ENCODE data around the gene XIRP1.
A peak's percentile ranks its signal among the peaks of the same experiment; 100 is the strongest.
"Not testable (repeated sequence)": the region's sequence is repeated elsewhere in the genome, so short reads cannot be mapped to it uniquely, and the experiment has no call there.

Gene XIRP1

DNA sequence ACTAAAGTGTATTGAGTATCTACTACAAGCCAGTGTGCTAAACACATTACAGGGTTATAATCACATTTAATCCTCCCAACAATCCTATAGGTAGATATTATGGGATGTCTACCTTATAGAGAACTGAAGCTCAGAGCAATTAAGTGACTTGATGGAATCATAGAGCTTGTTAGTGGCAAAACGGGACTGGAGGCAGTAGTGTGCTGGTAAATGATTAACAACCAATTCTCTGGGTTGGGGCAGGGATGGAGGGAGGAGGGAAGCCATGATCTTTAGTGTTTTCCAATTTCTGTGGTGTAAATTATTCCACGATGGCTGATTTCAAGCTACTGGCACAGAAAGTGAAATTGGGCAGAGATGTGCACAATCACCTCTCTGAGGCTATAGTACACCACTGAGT, 20.5 kb downstream of the XIRP1 start:
- FAIRE-seq (no peak), DNase-seq (ENCODE audit: extremely low spot score, insufficient read length, low read depth) (no peak)

DNA sequence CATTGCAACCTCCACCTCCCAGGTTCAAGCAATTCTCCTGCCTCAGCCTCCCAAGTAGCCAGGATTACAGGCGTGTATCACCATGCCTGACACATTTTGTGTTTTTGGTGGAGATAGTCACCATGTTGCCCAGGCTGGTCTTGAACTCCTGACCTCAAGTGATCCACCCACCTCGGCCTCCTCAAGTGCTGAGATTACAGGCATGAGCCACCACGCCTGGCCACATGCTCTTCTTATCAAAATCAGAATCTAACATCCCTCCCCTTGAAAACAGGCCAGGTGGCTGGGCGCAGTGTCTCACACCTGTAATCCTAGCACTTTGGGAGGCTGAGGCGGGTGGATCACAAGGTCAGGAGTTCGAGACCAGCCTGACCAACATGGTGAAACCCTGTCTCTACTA, 21.5 kb downstream of the XIRP1 start:
- DNase-seq (ENCODE audit: extremely low spot score, insufficient read length, low read depth); FAIRE-seq: not testable (repeated sequence)

DNA sequence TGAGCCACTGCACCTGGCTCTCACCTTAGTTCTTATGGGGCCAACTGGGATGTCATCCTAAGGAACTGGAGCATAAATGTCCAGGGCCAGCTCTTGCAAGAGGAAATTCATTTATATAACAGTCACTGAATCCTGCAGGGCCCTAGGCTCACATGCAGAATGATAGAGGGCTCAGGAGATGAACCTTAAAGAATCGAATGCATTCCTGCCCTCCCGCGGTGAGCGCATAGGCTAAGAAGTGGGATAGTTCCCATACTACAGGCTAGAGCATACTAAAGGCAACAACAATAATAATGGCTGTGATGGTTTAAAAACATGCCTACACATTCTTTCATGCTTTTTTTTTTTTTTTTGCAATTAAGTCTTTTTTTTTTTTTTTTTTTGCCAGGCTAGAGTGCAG, 21.9 kb downstream of the XIRP1 start:
- DNase-seq (ENCODE audit: extremely low spot score, insufficient read length, low read depth) (no peak), FAIRE-seq (no peak)

DNA sequence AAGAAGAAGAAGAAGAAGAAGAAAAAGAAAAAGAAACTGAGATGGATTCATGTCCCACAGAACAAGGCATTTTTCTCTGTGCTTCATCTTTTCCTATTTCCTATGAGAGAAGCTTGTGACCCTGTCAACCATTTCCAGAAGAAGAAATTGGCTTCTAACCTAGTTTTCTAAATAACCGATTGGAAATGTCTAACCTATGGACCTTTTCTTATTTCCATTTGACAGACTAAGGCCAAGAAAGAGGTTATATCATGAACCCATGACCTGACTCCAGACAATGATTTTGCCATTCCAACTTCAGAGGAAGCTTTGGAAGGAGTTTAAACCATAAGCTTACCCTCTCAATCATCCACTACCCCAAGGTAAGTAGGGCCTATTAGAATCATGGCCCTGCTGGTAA, 22.7 kb downstream of the XIRP1 start:
- no peak for DNase-seq (ENCODE audit: extremely low spot score, insufficient read length, low read depth)
- no peak for FAIRE-seq

DNA sequence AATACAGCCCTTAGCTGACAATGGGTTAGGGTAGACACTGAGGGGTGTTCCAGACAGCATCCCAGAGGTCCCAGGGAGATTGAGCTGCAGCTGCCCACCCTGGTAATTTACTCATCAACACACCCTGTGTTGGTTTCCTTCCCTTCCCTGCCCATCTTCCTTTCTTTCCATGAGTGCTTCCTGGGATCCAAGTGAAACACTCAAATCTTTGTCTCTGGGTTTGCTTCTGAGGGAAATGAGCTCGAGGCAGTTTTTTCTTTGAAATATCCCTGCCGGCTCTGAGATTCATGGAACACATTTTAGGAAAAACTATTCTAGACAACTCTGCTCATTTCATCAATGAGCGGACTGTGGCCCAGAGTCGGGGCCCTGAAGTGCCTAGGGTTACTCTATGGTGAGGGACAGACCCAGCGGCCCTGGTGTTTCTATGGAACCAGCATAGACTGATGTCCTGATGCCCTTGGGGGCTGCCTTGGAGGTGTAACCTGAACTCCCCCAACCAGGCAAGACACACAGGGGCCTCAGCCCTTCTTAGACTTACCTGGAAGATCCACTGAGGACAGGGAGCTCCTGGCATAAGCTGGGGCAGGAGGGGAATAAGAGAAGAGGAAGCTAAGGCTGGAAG, 24.1 kb downstream of the XIRP1 start:
- no peak for FAIRE-seq
- no peak for DNase-seq (ENCODE audit: extremely low spot score, insufficient read length, low read depth)

DNA sequence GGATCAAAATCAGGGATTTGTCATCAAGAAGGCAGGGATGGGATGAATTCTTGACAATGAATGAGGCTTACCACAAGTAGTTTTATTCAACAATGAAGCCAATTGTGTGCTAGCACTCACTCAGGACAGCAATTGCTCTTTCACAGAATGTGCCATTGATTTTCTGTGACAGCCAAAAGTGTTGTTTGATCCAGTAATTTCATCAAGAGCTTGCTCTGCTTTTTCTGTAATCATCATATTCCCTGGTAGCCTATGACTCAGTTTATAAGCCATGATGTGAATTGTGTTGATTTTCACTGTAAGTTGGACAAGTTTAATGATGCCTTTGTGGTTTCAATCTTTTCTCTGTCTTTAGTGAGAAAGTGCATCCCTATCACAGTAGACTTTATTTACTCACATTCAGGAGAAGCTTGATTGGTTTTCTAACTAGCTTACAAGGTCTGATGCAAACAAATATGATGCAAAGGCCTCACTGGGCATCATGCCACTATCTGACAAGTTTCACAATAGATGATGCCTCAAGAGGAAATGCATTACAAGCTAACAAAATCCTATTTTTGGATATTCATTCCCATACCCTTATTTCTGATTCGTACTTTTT, 25.4 kb downstream of the XIRP1 start:
- FAIRE-seq (no peak), DNase-seq (ENCODE audit: extremely low spot score, insufficient read length, low read depth) (no peak)

DNA sequence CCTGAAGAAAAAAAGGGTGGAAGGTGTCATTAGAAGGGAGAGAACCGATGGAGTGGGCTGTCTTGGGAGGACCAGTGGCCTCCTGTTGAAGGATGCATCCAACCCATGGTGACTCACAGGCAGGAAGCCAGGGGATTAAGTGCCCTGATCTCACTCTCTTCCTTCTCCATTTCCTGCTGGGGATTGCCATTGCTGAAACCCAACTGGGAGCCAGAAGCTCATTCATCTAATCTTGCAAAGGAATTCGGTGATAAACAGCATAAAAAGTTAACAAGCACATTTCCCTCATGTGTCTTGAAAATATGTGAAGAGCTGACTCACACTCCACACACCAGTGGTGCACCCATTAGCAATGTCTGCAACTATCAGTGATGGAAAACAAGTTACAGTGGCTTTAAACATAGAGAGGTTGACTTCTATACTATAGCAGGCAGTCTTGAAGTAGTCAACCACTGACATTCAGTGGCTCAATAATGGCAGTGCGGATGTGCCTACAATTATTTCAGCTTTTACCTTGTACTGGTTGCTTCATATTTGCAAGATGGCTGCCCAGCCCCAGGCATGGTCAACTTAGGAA, 26.2 kb downstream of the XIRP1 start:
- DNase-seq (ENCODE audit: extremely low spot score, insufficient read length, low read depth) (no peak), FAIRE-seq (no peak)

DNA sequence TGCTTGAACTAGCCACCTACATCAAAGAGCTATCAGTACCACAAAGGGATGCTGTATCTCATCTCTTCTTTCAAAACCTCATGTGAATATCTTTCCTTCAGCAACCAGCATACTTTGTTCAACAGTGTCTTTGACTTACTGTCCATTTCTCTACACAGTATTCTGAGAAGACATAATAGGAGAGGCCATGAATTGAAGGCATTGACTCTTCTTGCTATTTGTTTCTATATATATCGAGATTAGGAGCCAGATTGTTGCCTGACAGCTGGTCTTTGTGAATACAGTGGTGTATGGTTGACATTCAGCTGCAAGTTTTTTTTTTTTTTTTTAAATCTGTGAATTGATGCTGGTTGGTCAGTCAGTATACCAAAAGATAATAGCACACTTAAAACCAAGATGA, 26.9 kb downstream of the XIRP1 start:
- DNase-seq (ENCODE audit: extremely low spot score, insufficient read length, low read depth) (no peak), FAIRE-seq (no peak)

DNA sequence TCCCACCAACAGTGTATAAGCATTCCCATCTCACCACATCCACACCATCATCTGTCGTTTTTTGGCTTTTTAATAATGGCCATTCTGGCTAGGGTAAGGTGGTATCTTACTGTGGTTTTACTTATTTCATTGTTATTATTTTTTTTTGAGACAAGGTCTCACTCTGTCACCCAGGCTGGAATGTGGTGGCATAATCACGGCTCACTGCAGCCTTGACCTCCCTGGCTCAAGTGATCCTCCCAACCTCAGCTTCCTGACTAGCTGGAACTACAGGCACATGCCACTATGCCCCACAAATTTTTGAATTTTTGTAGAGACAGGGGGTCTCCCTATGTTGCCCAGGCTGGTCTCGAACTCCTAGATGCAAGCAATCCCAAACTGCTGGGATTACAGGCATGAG, 28.0 kb downstream of the XIRP1 start:
- FAIRE-seq, result no peak
- no peak for DNase-seq (ENCODE audit: extremely low spot score, insufficient read length, low read depth)

DNA sequence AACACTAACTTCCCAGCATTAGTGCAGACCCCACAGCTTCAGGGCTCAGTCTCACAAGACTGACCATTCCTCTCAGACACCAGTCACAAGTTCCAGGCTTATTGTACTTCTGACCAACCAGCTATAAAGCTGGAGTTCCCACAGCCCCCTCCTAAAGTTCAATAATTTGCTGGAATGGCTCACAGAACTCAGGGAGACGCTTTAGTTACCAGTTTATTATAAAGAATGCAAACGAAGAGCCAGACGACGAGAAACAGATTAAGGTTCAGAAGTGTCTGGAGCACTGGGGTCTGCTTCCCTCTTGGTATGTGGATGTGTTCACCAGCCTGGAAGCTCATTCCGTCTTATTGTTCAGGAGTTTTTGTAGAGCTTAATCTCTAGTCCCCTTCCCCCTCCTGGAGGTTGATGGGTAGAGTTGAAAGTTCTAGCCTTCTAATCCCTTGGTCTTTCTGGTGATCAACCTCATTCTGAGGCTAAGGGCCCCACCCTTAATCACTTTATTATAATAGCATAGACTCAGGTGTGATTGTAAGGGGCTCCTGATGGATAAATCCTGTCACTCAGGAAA, 34.2 kb downstream of the XIRP1 start:
- FAIRE-seq (no peak), DNase-seq (ENCODE audit: extremely low spot score, insufficient read length, low read depth) (no peak)

DNA sequence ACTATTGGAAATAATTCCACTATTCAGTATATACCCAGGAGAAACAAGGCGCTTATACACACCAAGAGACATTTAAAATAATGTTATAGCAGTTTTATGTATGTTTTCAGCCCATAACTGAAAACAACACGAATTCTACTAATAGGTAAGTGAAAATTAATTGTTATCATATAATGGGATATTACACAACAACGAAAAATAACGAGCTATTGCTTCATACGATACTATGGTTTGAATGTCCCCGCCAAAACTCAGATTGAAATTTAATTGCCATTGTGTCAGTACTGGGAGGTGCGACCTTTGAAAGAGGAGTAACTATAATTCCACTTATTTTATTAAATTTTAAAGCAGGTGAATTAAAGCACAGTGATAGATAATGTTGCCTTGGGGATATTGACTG, 35.0 kb downstream of the XIRP1 start:
- no peak for FAIRE-seq
- no peak for DNase-seq (ENCODE audit: extremely low spot score, insufficient read length, low read depth)

DNA sequence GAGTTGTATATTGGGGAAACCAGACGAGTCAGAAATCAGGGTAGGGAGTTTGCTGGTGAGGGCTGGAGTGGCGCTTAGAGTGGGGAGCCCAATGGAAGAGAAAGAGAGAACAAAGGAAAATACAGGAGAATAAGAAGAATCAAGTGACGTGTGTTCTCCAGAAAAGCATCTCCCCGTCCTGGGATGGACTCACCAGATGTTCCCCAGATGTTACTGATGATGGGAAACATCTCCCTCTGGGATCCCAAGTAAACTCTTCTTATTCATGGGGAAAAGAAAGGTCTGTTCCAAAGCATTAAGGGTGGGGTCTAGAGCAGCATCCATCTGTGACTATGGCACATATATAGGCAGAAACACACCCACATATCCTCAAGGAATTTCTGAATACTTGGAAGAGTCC, 36.0 kb downstream of the XIRP1 start:
- DNase-seq (ENCODE audit: extremely low spot score, insufficient read length, low read depth), result no peak

DNA sequence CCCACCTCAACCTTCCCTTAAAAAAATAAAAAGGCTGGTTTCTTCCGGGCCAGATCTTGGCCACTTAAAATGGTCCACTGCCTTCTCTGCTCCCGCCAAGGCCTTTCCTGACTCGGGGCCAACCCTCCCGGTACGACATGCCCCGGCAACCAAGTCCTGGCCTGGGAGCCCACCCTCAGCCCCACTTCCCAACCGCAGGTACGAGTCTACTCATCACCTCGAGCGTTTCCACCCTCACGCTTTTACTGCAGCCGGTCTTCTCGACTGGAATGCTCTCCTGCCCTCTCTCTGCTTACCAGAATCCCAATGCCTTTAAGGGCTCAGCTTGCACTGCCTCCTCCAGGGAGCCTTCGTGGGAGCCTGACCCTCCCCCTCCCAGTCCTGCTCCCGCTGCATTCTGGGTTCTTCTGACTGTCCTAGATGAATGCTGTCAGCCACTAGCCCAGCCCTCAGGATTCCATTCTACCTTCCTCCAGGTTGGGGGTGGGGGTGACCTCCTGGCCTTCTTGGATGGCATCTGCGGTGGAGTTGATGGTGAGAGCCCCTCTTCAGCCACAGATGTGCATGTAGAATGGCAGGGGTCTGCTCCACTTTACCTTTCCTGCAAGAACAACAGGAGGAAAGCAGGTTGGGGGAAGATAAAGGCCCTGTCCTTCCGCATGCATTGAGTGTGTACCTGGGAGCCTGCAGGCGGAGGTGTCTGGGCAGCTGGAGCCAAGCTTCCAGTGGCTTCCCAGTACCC, 37.9 kb downstream of the XIRP1 start:
- no peak for FAIRE-seq

More for the DNA sequence above, 36.0 kb downstream of the XIRP1 start:
- no peak for FAIRE-seq

DNA sequence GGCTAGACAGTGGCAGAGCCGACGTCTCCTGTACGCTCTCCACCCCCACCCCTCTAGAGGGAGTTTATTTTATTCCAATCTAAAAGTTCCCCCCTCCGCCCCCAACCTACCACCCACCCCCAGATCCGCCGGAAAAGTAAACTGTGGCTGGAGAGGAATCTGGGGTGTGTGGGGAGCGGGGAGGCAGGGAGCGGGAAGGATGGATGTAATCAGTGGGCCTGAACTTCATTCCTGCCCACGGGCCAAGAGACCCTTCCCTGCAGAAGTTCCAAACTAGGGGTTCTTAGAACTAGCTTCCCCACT, 38.5 kb downstream of the XIRP1 start:
- DNase-seq (ENCODE audit: extremely low spot score, insufficient read length, low read depth) (no peak), FAIRE-seq (no peak)

More for the DNA sequence above, 37.9 kb downstream of the XIRP1 start:
- DNase-seq (ENCODE audit: extremely low spot score, insufficient read length, low read depth), result no peak

DNA sequence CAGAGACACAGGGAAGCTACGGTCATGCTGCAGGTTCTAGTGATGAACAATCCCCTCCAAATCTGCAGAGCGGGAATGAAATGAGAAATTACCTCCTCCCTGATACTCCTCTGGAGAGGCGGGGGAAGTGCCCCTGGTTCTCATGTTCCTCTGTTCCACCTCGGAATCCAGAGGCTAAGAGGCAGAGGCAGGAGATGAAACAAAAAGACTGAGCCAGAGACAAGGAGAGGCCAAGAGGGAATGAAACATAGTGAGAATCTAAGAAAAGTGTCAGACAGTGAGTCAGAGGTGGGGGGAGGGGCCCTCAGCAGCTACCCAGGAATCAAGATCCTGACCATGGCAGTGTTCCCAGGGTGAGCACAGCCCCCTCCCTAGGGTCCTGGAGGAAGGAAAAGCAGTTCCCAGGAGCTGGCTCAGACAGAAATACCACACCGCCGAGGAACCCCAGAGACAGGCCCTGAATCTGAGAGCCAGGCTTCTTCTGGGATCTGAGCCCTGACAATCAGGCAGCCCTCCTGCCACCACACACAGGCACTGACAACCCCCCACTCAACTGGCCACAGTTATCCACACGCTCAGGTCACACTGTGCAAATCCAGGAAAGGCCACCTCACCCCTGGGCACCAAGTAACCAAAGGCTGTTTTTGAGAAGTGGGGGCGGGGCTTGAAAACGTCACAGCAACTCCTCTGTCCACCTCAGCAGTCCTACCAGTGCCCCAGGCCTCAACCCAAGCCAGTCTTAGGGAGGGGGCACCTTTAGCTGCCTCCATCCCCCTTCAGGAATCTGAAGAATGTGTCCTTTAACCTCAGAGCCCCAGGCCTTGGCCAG, 41.4 kb downstream of the XIRP1 start:
- no peak for FAIRE-seq

DNA sequence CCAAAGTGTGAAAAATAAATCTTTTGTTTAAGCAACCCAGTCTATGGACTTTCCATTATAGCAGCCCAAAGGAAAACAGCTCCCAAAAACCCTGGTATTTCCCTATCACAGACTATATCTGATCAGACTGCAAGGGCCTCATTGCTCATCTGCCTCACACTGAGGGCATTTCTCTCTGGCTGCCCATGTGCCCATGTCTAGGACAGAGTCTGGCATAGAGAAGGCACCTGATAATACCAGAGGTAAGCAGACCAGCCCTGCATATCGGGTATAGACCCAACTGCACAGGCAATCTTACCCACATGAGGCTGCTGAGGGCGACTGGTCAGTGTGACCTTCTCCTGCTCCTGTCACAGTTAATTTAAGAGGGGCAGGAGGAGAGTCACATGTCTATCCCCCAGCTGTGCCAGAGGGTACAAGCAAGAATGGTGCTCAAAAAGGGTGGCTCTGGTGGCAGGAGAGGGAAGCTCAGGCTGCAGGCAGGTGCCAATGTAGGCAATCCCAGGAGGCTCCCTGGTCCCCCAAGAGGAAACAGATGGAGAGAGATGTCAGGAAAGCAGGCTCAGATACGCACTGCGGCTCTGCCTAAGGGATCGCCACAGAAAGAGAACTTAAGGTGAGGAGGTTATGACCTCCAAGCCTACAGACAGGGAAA, 42.1 kb downstream of the XIRP1 start:
- FAIRE-seq, result no peak
- no peak for DNase-seq (ENCODE audit: extremely low spot score, insufficient read length, low read depth)

More for the DNA sequence above, 41.4 kb downstream of the XIRP1 start:
- no peak for DNase-seq (ENCODE audit: extremely low spot score, insufficient read length, low read depth)

DNA sequence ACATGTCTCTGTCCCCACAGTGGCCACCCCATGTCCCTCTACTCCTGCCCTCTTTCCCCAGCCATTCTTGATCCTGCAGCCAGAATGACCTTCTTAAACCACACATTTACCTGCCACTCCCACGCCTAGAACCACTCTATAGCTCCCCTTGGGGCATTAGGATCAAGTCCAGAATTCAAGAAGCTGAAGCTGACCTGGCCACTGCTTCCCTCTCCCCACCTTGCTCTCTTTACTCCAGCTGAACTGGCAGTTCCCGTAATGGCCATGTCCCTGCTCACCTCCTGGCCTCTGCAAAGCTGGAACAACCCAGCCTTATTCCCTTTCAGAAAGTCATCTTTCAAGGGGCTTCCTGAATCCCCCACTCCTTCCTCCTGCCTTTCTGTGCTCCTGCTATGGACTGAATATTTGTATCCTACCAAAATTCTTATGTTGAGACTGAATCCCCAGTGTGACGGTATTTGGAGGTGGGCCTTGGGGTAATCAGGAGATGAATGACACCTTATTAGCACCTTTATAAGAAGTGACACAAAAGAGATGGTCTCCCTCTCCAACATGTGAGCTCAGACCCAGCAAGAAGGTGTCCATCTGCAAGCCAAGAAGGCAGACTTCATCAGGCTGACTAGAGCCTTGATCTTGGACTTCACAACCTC, 42.8 kb downstream of the XIRP1 start:
- DNase-seq (ENCODE audit: extremely low spot score, insufficient read length, low read depth), result no peak
- no peak for FAIRE-seq

DNA sequence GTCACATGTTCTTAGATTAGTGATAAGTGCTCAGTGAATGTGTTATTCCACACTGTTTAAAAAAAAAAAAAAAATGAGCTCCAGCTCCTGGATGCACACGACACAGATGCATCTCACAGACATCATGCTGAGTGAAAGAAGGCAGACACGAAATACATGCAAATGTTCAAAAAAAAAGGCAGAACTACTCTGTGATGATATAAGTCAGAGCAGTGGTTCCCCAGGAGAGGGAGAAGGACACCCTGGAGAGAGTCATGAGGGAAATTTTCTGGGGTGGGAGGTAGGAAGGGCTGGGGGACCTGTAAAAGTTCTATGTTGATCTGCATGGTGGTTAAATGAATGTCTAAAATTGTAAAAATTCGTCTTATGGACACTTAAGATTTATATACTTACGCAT, 43.3 kb downstream of the XIRP1 start:
- no peak for DNase-seq (ENCODE audit: extremely low spot score, insufficient read length, low read depth)
- FAIRE-seq, result peak; percentile 26

DNA sequence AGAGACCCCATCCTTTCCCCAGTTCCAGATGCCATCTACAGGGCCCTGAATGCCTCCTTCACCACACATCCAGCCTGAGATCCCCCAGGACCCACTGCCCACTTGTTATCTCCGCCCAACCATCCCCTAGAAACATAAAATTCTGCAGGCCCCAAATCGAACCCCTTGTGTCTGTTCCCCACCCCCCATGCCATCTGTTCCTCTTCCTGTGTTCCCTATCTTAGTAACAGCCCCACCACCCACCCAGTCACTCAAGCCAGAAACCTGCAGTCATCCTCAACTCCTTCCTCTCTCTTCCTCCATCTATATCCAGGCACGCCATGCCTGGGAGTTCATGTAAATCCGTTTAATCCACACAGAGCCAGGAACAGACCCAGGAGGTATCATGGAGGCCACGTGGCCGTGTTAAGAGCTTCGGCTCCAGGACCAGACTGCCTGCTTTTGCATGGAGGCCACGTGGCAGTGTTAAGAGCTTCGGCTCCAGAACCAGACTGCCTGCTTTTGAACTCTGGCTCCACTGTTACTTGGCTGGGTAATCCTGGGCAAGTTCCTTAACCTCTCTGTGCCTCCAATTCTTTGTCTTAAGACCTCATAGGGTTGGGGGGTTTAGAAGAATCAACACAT, 43.8 kb downstream of the XIRP1 start:
- DNase-seq (ENCODE audit: extremely low spot score, insufficient read length, low read depth) (no peak), FAIRE-seq (no peak)

Data from GM18507 (cell line).